IPS-11a (cell line): ENCODE measurements around the gene C2CD4C.
"Not testable (repeated sequence)": the region's sequence is repeated elsewhere in the genome, so short reads cannot be mapped to it uniquely, and the experiment has no call there.

Experiments
- H3K4me3 ChIP-seq: one replicate; pipeline ENCODE4 v1.5.1; 2013; ENCODE audit warnings: low read depth, low read length, control low read depth

Gene C2CD4C

DNA sequence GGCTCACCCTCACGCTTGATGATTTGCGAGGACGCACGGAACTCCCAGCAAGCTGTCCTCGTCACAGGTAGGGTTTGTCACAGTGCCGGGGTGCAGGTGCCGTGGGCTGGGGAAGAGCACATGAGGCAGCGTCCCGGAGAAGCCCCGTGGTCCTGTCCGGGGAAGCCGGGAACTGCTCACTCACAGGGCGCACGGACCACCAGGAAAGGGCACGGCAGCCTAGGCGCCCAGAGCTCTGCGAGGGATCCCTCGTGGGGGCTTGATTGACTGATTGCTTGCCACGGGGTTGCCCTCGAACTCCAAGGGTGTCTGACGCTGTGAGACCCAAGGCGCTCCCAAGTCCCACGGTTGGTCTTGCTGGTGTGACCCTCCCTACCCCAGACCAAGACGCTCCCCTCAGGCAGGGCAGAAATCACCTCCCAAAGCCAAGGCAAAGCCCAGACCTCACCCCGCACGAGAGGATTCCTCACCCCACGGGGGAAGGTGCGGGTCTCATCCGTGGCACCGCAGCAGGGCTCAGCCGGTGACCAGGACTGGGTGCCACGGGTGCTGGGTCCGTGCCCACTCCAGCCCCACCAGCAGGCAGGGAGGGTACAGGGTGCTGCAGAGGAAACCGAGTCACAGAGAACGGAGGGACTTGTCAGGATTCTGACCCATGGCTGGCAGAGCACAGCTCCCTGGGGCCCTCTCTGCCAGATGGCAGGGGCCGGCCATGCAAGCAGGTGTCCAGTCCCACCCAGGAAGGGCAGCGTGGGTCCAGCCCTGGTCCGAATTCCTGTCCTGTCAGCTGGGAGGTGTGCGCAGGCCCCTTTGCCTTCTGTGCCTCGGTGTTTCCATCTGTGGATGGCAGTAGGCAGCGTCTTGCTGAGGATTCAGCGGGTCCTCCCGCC, 7.7 kb downstream of the C2CD4C start:
- no peak overlapping the region for H3K4me3 ChIP-seq

- H3K4me3 ChIP-seq: no peak overlapping the region
Measured at GRCh38 chr19:399370-399769, 9.6 kb downstream of the C2CD4C start.

DNA sequence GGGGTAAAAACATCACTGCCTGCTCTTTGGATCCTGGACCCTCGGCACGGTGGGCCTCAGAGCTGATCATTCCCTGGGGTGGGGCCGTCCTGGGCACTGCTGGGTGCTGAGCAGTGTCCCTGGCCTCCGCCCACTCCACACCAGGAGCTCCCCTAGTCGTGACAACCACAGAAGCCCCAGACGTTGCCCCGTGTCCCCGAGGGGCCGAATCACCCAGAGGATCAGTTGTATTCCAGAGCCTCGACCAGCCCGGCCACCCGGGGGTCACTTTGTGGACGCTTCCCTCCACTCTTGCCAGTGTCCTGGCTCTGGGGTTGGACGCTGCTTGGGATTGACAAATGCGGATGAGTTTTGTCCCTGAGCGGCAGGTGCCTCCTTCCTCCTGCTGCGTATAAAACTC, 10.2 kb downstream of the C2CD4C start:
- no peak overlapping the region for H3K4me3 ChIP-seq

DNA sequence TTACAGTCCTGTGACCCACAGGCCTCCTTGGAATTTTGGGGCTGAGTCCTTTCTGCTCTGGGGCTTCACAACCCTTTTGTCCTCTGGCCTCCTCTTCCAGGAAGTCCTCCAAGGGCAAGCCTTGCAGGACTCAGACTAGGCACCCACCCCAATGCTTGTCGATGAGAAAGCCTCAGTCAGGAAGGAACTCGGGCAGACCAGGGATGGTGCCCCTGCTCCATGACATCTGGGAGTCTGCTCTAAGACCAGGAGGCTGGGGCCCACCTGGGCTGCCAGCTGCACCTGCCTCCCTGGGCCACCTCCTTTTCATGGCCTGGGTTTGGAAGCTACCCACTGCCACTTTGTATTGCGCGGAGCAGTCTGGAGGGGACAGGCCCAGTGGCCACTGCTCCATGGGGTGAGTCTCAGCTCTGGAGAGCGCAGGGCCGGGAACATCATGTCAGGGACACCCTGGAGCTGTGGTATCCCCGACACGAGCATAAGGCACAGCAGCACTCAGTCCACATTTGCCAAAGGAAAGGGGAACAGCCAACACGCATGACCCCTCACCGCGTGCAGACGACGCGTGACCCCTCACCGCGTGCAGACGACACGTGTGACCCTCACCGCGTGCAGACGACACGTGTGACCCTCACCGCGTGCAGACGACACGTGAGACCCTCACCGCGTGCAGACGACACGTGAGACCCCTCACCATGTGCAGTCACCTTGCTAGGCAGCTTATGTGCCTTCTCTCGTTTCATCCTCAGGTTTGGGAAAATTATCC, 10.8 kb downstream of the C2CD4C start:
- no peak overlapping the region for H3K4me3 ChIP-seq

GRCh38 chr19:397321-397720, 11.6 kb downstream of the C2CD4C start:
- H3K4me3 ChIP-seq: no peak overlapping the region

- H3K4me3 ChIP-seq: no peak overlapping the region
Measured at GRCh38 chr19:395467-395866, 13.5 kb downstream of the C2CD4C start.

DNA sequence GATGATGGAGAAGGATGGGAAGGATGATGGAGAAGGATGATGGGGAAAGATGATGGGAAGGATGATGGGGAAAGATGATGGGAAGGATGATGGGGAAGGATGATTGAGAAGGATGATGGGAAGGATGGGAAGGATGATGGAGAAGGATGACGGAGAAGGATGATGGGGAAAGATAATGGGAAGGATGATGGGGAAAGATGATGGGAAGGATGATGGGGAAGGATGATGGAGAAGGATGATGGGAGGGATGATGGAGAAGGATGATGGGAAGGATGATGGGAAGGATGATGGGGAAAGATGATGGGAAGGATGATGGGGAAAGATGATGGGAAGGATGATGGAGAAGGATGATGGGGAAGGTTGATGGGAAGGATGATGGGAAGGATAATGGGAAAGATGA, 14.1 kb downstream of the C2CD4C start:
- H3K4me3 ChIP-seq: not testable (repeated sequence)

GRCh38 chr19:393560-393959, 15.4 kb downstream of the C2CD4C start:
- H3K4me3 ChIP-seq: not testable (repeated sequence)

DNA sequence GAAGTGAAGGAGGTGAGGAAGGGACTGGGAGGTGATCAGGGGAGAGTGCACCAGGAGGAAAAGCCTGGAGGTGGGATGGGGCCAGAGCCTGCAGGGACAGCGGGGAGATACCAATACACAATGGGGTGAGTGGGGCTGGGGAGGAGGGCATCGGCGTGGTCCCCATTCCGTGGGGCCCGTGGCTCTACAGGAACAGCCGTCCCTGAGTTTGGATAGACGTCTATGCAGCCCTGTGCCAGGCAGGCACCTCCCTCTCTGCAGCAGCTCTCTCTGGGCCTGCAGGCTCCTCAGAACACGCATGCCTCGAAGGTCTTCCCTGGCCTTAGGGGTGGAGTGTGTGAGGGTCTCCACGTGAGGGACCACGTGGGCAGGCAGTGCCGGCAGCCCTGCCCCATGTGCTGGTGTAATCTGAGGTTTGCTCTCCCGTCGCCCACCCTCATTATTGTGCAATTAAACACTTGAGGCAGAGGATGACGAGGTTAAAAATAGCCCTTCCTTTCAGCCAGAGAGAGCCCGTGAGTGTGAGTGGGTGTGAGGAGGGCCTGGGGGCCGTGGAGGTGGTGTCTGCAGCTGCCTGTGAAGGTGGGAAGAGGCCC, 16.5 kb downstream of the C2CD4C start:
- H3K4me3 ChIP-seq: no peak overlapping the region

- no peak overlapping the region for H3K4me3 ChIP-seq
Measured at GRCh38 chr19:391726-392374, 17.1 kb downstream of the C2CD4C start.

DNA sequence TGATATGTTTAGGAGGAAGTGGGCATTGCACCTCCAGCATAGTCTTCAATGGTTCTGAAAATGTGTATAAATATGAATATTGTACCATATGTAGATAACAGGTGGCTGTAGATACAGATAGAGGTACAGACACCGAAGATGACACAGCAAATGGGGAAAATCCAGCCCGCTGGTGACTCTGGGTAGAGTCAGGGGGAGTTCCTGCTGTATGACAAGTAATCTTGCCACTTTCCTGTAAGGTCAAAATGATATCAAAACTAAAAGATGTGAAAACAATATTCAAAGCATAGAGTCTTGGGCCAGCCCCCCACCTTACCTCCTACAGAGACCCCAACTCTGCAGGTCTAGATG, 17.8 kb downstream of the C2CD4C start:
- no peak overlapping the region for H3K4me3 ChIP-seq

- no peak overlapping the region for H3K4me3 ChIP-seq
Measured at GRCh38 chr19:390386-391206, 18.4 kb downstream of the C2CD4C start.

GRCh38 chr19:389935-390289, 19.0 kb downstream of the C2CD4C start:
- H3K4me3 ChIP-seq: no peak overlapping the region

- no peak overlapping the region for H3K4me3 ChIP-seq
Measured at GRCh38 chr19:389255-389934, 19.6 kb downstream of the C2CD4C start.

DNA sequence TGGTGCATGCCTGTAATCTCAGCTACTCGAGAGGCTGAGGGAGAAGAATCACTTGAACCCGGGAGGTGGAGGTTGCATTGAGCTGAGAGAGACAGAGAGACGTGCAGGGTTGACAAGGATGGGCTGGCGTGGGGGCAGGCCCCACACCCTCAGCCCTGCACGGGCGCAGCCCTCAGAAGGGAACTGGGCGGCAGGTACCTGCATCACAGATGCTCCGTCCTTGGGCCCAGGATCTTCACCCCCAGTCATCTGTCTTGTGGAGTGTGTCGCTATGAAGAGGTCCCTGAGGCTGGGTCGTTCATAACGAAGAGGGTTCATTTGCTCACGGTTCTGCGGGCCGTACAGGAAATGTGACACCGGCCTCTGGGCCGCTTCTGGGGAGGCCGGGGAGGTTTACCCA, 20.3 kb downstream of the C2CD4C start:
- H3K4me3 ChIP-seq: no peak overlapping the region

GRCh38 chr19:387777-388176, 21.2 kb downstream of the C2CD4C start:
- no peak overlapping the region for H3K4me3 ChIP-seq

DNA sequence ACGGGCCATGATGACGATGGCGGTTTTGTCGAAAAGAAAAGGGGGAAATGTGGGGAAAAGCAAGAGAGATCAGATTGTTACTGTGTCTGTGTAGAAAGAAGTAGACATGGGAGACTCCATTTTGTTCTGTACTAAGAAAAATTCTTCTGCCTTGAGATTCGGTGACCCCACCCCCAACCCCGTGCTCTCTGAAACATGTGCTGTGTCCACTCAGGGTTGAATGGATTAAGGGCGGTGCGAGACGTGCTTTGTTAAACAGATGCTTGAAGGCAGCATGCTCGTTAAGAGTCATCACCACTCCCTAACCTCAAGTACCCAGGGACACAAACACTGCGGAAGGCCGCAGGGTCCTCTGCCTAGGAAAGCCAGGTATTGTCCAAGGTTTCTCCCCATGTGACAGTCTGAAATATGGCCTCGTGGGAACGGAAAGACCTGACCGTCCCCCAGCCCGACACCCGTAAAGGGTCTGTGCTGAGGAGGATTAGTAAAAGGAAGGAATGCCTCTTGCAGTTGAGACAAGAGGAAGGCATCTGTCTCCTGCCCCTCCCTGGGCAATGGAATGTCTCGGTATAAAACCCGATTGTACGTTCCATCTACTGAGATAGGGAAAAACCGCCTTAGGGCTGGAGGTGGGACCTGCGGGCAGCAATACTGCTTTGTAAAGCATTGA, 22.2 kb downstream of the C2CD4C start:
- H3K4me3 ChIP-seq: not testable (repeated sequence)

DNA sequence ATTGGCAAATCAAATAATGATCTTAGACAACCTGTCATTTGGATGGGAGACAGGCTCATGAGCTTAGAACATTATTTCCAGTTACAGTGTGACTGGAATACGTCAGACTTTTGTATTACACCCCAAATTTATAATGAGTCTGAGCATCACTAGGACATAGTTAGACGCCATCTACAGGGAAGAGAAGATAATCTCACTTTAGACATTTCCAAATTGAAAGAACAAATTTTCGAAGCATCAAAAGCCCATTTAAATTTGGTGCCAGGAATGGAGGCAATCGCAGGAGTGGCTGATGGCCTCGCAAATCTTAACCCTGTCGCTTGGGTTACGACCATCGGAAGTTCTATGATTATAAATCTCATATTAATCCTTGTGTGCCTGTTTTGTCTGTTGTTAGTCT, 22.8 kb downstream of the C2CD4C start:
- H3K4me3 ChIP-seq: not testable (repeated sequence)

GRCh38 chr19:384799-385169, 24.2 kb downstream of the C2CD4C start:
- H3K4me3 ChIP-seq: no peak overlapping the region
